SK-N-SH treated with all-trans-retinoic acid at 6 μM for 48 hours (cell line): ENCODE data around the gene ANK3.

ENCODE experiments used
- ATAC-seq: fragments of 200-7000 bp; cut with Tn5 transposase; 3 replicates; pipeline ENCODE4 v1.9.1; 2020; ENCODE audit warnings: mild to moderate bottlenecking, moderate library complexity
- ARNTL ChIP-seq: fragments of 450-650 bp; formaldehyde crosslinking; IDR thresholded peaks from 2 replicates; pipeline ENCODE4 v1.5.0; 2020; ENCODE audit warnings: low read depth, mild to moderate bottlenecking, moderate library complexity, borderline replicate concordance
- BACH2 ChIP-seq: fragments of 250-450 bp; sonication (Bioruptor Pico); IDR thresholded peaks from 2 replicates; pipeline ENCODE4 v1.9.0; 2021; ENCODE audit warnings: mild to moderate bottlenecking, borderline replicate concordance
- CREB5 ChIP-seq: fragments of 250-450 bp; sonication (Bioruptor Pico); IDR thresholded peaks from 2 replicates; pipeline ENCODE4 v1.5.1; 2020; ENCODE audit warnings: low read depth, mild to moderate bottlenecking, moderate library complexity
- CSDC2 ChIP-seq: fragments of 250-450 bp; sonication (Bioruptor Pico); IDR thresholded peaks from 2 replicates; pipeline ENCODE4 v1.5.0; 2020; ENCODE audit warnings: mild to moderate bottlenecking, moderate library complexity
- ESRRG ChIP-seq: fragments of 250-450 bp; sonication (Bioruptor Pico); IDR thresholded peaks from 2 replicates; pipeline ENCODE4 v1.6.1; 2021; ENCODE audit warnings: mild to moderate bottlenecking
- GLIS3 ChIP-seq: fragments of 250-450 bp; sonication (Bioruptor Pico); IDR thresholded peaks from 2 replicates; pipeline ENCODE4 v1.5.0; 2020; ENCODE audit warnings: mild to moderate bottlenecking, moderate library complexity
- ISL1 ChIP-seq: fragments of 250-450 bp; sonication (Bioruptor Pico); IDR thresholded peaks from 2 replicates; pipeline ENCODE4 v2.1.2; 2022; ENCODE audit warnings: mild to moderate bottlenecking, moderate library complexity
- OSR1 ChIP-seq: fragments of 250-450 bp; sonication (Bioruptor Pico); IDR thresholded peaks from 2 replicates; pipeline ENCODE4 v1.8.0; 2022; ENCODE audit warnings: moderate library complexity, mild to moderate bottlenecking, inconsistent platforms
- PPARA ChIP-seq: fragments of 250-450 bp; sonication (Bioruptor Pico); IDR thresholded peaks from 2 replicates; pipeline ENCODE4 v1.5.0; 2020; ENCODE audit warnings: mild to moderate bottlenecking, borderline replicate concordance
- RARB ChIP-seq: fragments of 250-450 bp; sonication (Bioruptor Pico); IDR thresholded peaks from 2 replicates; pipeline ENCODE4 v1.8.0; 2021; ENCODE audit warnings: mild to moderate bottlenecking, moderate library complexity
- SNAI2 ChIP-seq: fragments of 250-450 bp; sonication (Bioruptor Pico); IDR thresholded peaks from 2 replicates; pipeline ENCODE4 v1.5.0; 2020; ENCODE audit warnings: mild to moderate bottlenecking, moderate library complexity
- TCF4 ChIP-seq: fragments of 250-450 bp; sonication (Bioruptor Pico); IDR thresholded peaks from 2 replicates; pipeline ENCODE4 v1.8.0; 2021; ENCODE audit warnings: mild to moderate bottlenecking, moderate library complexity, borderline replicate concordance
- TOX ChIP-seq: fragments of 250-450 bp; sonication (Bioruptor Pico); IDR thresholded peaks from 2 replicates; pipeline ENCODE4 v1.8.0; 2021; ENCODE audit warnings: mild to moderate bottlenecking, moderate library complexity, borderline replicate concordance
- ZC3H10 ChIP-seq: fragments of 250-450 bp; sonication (Bioruptor Pico); IDR thresholded peaks from 2 replicates; pipeline ENCODE4 v1.5.1; 2021; ENCODE audit warnings: mild to moderate bottlenecking, moderate library complexity
- ZFP3 ChIP-seq: fragments of 250-450 bp; sonication (Bioruptor Pico); IDR thresholded peaks from 2 replicates; pipeline ENCODE4 v1.5.0; 2020; ENCODE audit warnings: mild to moderate bottlenecking, moderate library complexity
- ZFP30 ChIP-seq: fragments of 450-650 bp; formaldehyde crosslinking; IDR thresholded peaks from 2 replicates; pipeline ENCODE4 v1.5.0; 2022; ENCODE audit warnings: mild to moderate bottlenecking, moderate library complexity
- ZNF565 ChIP-seq: fragments of 450-650 bp; formaldehyde crosslinking; conservative IDR thresholded peaks from 2 replicates; pipeline ENCODE4 v1.5.0; 2020; ENCODE audit warnings: low read depth, mild to moderate bottlenecking, moderate library complexity
- ZNF70 ChIP-seq: fragments of 450-650 bp; formaldehyde crosslinking; IDR thresholded peaks from 2 replicates; pipeline ENCODE4 v1.5.0; 2020; ENCODE audit warnings: mild to moderate bottlenecking, moderate library complexity
- ZNF8 ChIP-seq: fragments of 450-650 bp; formaldehyde crosslinking; IDR thresholded peaks from 2 replicates; pipeline ENCODE4 v1.5.0; 2020; ENCODE audit warnings: mild to moderate bottlenecking, moderate library complexity
- TF ChIP-seq, protein P1 (sequence below): fragments of 250-450 bp; sonication (Bioruptor Pico); IDR thresholded peaks from 2 replicates; pipeline ENCODE4 v1.8.0; 2021; ENCODE audit warnings: low read depth, mild to moderate bottlenecking, moderate library complexity, borderline replicate concordance
- TF ChIP-seq, protein P2 (sequence below): fragments of 250-450 bp; sonication (Bioruptor Pico); IDR thresholded peaks from 2 replicates; pipeline ENCODE4 v1.5.0; 2020; ENCODE audit warnings: mild to moderate bottlenecking, moderate library complexity
- TF ChIP-seq, protein P3 (sequence below): fragments of 250-450 bp; sonication (Bioruptor Pico); IDR thresholded peaks from 2 replicates; pipeline ENCODE4 v1.5.1; 2021; ENCODE audit warnings: mild to moderate bottlenecking, moderate library complexity
- TF ChIP-seq, protein P4 (sequence below): fragments of 250-450 bp; sonication (Bioruptor Pico); IDR thresholded peaks from 2 replicates; pipeline ENCODE4 v1.8.0; 2020; ENCODE audit warnings: mild to moderate bottlenecking, moderate library complexity, borderline replicate concordance

Gene ANK3

DNA sequence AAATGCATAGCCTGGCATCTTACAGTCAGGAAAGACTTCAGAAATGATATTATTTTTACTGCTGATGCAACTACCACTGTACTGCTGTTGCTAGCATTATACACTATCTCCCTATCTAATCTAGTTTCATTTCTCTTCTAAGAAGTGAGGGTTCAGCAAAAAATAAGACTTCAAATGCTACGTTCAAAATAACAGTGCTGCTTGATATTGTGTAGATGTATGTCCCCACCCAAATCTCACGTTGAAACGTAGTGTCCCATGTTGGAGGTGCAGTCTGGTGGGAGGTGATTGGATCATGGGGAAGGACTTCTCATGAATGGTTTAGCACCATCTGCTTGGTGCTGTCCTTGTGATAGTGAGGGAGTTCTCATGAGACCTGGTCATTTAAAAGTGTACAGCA is 129.4 kb downstream of the ANK3 start:
- ATAC-seq: no peak
- TF ChIP-seq TOX (CRISPR knock-in tag): no peak
- no peak for TF ChIP-seq ARNTL
- TF ChIP-seq, protein P1, sequence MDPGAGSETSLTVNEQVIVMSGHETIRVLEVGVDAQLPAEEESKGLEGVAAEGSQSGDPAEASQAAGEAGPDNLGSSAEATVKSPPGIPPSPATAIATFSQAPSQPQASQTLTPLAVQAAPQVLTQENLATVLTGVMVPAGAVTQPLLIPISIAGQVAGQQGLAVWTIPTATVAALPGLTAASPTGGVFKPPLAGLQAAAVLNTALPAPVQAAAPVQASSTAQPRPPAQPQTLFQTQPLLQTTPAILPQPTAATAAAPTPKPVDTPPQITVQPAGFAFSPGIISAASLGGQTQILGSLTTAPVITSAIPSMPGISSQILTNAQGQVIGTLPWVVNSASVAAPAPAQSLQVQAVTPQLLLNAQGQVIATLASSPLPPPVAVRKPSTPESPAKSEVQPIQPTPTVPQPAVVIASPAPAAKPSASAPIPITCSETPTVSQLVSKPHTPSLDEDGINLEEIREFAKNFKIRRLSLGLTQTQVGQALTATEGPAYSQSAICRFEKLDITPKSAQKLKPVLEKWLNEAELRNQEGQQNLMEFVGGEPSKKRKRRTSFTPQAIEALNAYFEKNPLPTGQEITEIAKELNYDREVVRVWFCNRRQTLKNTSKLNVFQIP (CRISPR knock-in tag): no peak
- TF ChIP-seq, protein P2, sequence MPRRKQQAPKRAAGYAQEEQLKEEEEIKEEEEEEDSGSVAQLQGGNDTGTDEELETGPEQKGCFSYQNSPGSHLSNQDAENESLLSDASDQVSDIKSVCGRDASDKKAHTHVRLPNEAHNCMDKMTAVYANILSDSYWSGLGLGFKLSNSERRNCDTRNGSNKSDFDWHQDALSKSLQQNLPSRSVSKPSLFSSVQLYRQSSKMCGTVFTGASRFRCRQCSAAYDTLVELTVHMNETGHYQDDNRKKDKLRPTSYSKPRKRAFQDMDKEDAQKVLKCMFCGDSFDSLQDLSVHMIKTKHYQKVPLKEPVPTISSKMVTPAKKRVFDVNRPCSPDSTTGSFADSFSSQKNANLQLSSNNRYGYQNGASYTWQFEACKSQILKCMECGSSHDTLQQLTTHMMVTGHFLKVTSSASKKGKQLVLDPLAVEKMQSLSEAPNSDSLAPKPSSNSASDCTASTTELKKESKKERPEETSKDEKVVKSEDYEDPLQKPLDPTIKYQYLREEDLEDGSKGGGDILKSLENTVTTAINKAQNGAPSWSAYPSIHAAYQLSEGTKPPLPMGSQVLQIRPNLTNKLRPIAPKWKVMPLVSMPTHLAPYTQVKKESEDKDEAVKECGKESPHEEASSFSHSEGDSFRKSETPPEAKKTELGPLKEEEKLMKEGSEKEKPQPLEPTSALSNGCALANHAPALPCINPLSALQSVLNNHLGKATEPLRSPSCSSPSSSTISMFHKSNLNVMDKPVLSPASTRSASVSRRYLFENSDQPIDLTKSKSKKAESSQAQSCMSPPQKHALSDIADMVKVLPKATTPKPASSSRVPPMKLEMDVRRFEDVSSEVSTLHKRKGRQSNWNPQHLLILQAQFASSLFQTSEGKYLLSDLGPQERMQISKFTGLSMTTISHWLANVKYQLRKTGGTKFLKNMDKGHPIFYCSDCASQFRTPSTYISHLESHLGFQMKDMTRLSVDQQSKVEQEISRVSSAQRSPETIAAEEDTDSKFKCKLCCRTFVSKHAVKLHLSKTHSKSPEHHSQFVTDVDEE (CRISPR knock-in tag): no peak
- TF ChIP-seq PPARA: no peak
- TF ChIP-seq GLIS3: no peak
- TF ChIP-seq ZNF70 (CRISPR knock-in tag): no peak
- no peak for TF ChIP-seq RARB (CRISPR knock-in tag)
- TF ChIP-seq OSR1 (CRISPR knock-in tag): no peak
- TF ChIP-seq, protein P3, sequence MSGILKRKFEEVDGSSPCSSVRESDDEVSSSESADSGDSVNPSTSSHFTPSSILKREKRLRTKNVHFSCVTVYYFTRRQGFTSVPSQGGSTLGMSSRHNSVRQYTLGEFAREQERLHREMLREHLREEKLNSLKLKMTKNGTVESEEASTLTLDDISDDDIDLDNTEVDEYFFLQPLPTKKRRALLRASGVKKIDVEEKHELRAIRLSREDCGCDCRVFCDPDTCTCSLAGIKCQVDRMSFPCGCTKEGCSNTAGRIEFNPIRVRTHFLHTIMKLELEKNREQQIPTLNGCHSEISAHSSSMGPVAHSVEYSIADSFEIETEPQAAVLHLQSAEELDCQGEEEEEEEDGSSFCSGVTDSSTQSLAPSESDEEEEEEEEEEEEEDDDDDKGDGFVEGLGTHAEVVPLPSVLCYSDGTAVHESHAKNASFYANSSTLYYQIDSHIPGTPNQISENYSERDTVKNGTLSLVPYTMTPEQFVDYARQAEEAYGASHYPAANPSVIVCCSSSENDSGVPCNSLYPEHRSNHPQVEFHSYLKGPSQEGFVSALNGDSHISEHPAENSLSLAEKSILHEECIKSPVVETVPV (CRISPR knock-in tag): no peak
- TF ChIP-seq ZNF8: no peak
- no peak for TF ChIP-seq ZNF565
- no peak for TF ChIP-seq CREB5 (CRISPR knock-in tag)
- TF ChIP-seq CSDC2 (CRISPR knock-in tag): no peak
- no peak for TF ChIP-seq ISL1
- TF ChIP-seq SNAI2 (CRISPR knock-in tag): no peak

GRCh38 chr10:60258429-60258797 is 131.3 kb downstream of the ANK3 start:
- no peak for TF ChIP-seq TCF4 (CRISPR knock-in tag)
- no peak for TF ChIP-seq SNAI2 (CRISPR knock-in tag)
- TF ChIP-seq, all 23 proteins: peak for 0
- no peak for ATAC-seq

DNA sequence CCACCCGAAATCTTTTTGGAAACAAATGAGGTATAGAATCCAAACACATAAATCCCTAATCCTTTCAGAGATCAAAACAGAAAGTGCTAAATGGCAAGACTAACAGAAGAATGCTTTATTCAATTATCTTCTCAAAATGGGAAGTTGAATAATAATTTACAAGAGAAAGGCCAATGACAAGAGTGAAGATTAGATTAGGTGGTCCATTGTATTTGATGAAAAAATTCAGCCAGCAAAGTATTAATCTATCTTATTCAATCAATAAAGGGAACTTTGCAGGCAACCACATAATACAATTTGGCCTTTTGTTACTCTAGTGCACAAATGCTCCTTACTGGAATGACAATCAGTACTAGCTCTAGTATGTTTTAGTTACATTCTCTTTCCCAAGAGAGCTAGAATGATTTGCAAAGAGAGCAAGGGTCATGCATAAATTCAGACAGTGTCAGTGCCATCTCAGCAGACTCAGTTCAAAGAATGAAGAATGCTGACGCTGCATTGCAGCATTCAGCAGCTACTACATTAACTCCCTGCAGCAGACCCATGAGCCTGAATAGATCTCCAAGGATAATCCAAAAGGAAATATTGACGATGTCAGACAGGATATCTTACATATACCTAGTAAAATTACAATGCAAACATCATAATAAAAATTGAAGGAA is 131.8 kb downstream of the ANK3 start:
- TF ChIP-seq, protein P4, sequence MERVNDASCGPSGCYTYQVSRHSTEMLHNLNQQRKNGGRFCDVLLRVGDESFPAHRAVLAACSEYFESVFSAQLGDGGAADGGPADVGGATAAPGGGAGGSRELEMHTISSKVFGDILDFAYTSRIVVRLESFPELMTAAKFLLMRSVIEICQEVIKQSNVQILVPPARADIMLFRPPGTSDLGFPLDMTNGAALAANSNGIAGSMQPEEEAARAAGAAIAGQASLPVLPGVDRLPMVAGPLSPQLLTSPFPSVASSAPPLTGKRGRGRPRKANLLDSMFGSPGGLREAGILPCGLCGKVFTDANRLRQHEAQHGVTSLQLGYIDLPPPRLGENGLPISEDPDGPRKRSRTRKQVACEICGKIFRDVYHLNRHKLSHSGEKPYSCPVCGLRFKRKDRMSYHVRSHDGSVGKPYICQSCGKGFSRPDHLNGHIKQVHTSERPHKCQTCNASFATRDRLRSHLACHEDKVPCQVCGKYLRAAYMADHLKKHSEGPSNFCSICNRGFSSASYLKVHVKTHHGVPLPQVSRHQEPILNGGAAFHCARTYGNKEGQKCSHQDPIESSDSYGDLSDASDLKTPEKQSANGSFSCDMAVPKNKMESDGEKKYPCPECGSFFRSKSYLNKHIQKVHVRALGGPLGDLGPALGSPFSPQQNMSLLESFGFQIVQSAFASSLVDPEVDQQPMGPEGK (CRISPR knock-in tag): no peak
- peak; percentile 57 for TF ChIP-seq ISL1
- ATAC-seq: no peak

DNA sequence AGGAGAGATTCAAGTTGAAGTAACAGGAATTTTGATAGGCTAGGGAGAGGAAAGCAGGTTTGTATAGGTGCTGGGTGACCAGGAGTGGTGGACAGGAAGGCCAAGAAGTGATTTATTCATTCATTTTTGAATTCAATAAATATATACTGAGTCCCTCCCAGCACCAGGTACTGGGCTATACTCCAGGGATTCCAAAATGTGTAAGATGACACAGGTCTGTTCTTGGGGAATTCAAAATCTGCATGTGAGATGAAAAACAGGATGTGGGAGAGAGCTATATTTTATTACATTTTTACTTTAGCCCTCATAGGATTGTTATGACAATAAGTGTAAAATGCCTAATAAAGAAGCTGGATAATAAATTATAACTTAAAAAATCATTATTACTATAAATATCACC is 134.9 kb downstream of the ANK3 start:
- ATAC-seq: no peak
- no peak for TF ChIP-seq ZC3H10 (CRISPR knock-in tag)
- no peak for TF ChIP-seq ARNTL
- no peak for TF ChIP-seq OSR1 (CRISPR knock-in tag)
- TF ChIP-seq CSDC2 (CRISPR knock-in tag): no peak
- TF ChIP-seq, protein P4 (CRISPR knock-in tag): no peak
- TF ChIP-seq GLIS3: no peak
- TF ChIP-seq TCF4 (CRISPR knock-in tag): no peak
- no peak for TF ChIP-seq ZFP3 (CRISPR knock-in tag)
- no peak for TF ChIP-seq CREB5 (CRISPR knock-in tag)
- TF ChIP-seq ESRRG (CRISPR knock-in tag): no peak
- no peak for TF ChIP-seq BACH2 (CRISPR knock-in tag)
- no peak for TF ChIP-seq ISL1
- no peak for TF ChIP-seq PPARA
- TF ChIP-seq ZNF8: no peak
- TF ChIP-seq SNAI2 (CRISPR knock-in tag): no peak
- TF ChIP-seq ZFP30 (CRISPR knock-in tag): no peak
- TF ChIP-seq ZNF565: no peak
- TF ChIP-seq ZNF70 (CRISPR knock-in tag): no peak
